T follicular helper cell (primary cell): Measurements from ENCODE around the gene DSG2.
"Not testable (repeated sequence)": the region's sequence is repeated elsewhere in the genome, so short reads cannot be mapped to it uniquely, and the experiment has no call there.

Source experiments
- DNase-seq: peaks from one replicate; pipeline ENCODE4 v3.0.0-alpha.2; 2020; ENCODE audit warnings: low read depth

Gene DSG2

GRCh38 chr18:31500051-31500688 is 2.2 kb downstream of the DSG2 start:
- DNase-seq = no peak

GRCh38 chr18:31503011-31503410 is 5.0 kb downstream of the DSG2 start:
- DNase-seq = no peak

GRCh38 chr18:31504455-31505147 is 6.6 kb downstream of the DSG2 start:
- no peak for DNase-seq

GRCh38 chr18:31505156-31505555 is 7.2 kb downstream of the DSG2 start:
- DNase-seq = no peak

- no peak for DNase-seq
These were observed 8.2 kb downstream of the DSG2 start for GRCh38 chr18:31506024-31506742.

- DNase-seq = not testable (repeated sequence)
These were observed 9.1 kb downstream of the DSG2 start for GRCh38 chr18:31507124-31507523.

GRCh38 chr18:31508781-31509180 is 10.8 kb downstream of the DSG2 start:
- no peak for DNase-seq

GRCh38 chr18:31509571-31509970 is 11.6 kb downstream of the DSG2 start:
- no peak for DNase-seq

- DNase-seq = no peak
These were observed 12.3 kb downstream of the DSG2 start for GRCh38 chr18:31510319-31510718.

GRCh38 chr18:31511098-31511497 is 13.1 kb downstream of the DSG2 start:
- DNase-seq = no peak

- DNase-seq = no peak
These were observed 14.3 kb downstream of the DSG2 start for GRCh38 chr18:31512203-31512764.

- DNase-seq = no peak
These were observed 15.4 kb downstream of the DSG2 start for GRCh38 chr18:31513189-31513935.

- DNase-seq = no peak
These were observed 18.5 kb downstream of the DSG2 start for GRCh38 chr18:31516437-31516836.

GRCh38 chr18:31526374-31526773 is 28.4 kb downstream of the DSG2 start:
- no peak for DNase-seq

GRCh38 chr18:31533236-31533635 is 35.3 kb downstream of the DSG2 start:
- DNase-seq = no peak

GRCh38 chr18:31538837-31539236 is 40.9 kb downstream of the DSG2 start:
- no peak for DNase-seq

GRCh38 chr18:31546476-31546875 is 48.5 kb downstream of the DSG2 start:
- DNase-seq = no peak

GRCh38 chr18:31548853-31549252 is 50.9 kb downstream of the DSG2 start:
- no peak for DNase-seq

GRCh38 chr18:31549416-31549815 is 51.4 kb downstream of the DSG2 start:
- no peak for DNase-seq

- no peak for DNase-seq
These were observed 53.9 kb downstream of the DSG2 start for GRCh38 chr18:31551883-31552282.

GRCh38 chr18:31553800-31554199 is 55.8 kb downstream of the DSG2 start:
- no peak for DNase-seq

- no peak for DNase-seq
These were observed 56.8 kb downstream of the DSG2 start for GRCh38 chr18:31554776-31555175.
